GM13976 (cell line): ENCODE measurements around the gene SIAE.

Experiments
- DNase-seq: peaks from one replicate; pipeline ENCODE4 v3.0.0; 2012; ENCODE audit warnings: low spot score
- CTCF ChIP-seq: IDR thresholded peaks from 2 replicates; pipeline ENCODE4 v1.5.1; 2012; ENCODE audit warnings: borderline replicate concordance, mild to moderate bottlenecking; ENCODE audit not compliant: insufficient read depth; ENCODE audit errors: extremely low read depth, missing control alignments, control extremely low read depth
- in situ Hi-C: fragments of 300-500 bp; cut with MboI; formaldehyde crosslinking; loops from one replicate; pipeline ENCODE4 v1.12.0; 2022; ENCODE audit warnings: low sequenced_read_pairs, mixed read lengths, inconsistent platforms; ENCODE audit not compliant: unreplicated experiment

Gene SIAE

GRCh38 chr11:124682443-124682842 is 8.9 kb upstream of the SIAE start:
- in situ Hi-C loops: no loop called here
- no peak for TF ChIP-seq CTCF
- no peak for DNase-seq

GRCh38 chr11:124681421-124681820 is 7.9 kb upstream of the SIAE start:
- TF ChIP-seq CTCF: no peak
- in situ Hi-C loops: no loop called here
- DNase-seq: no peak

- TF ChIP-seq CTCF: no peak
- in situ Hi-C loops: loop anchor here (10.0 kb wide), 1 partner anchor 86 kb away; the partner anchor contains the start of gene ESAM
- no peak for DNase-seq
These were observed 4.9 kb upstream of the SIAE start for GRCh38 chr11:124678416-124678815.

GRCh38 chr11:124676386-124676785 is 2.8 kb upstream of the SIAE start:
- TF ChIP-seq CTCF: no peak
- in situ Hi-C loops: loop anchor here (10.0 kb wide), 1 partner anchor 88 kb away; the partner anchor contains the start of gene ESAM
- no peak for DNase-seq

- no peak for DNase-seq
- in situ Hi-C loops: loop anchor here (10.0 kb wide), 1 partner anchor 90 kb away; the partner anchor contains the start of gene ESAM
These were observed 1.0 kb upstream of the SIAE start for GRCh38 chr11:124674571-124674970.

GRCh38 chr11:124674168-124674517 is 604 bp upstream of the SIAE start:
- in situ Hi-C loops: loop anchor here (10.0 kb wide), 1 partner anchor 91 kb away; the partner anchor contains the start of gene ESAM
- no peak for TF ChIP-seq CTCF
- no peak for DNase-seq

More at GRCh38 chr11:124674571-124674970, 1.0 kb upstream of the SIAE start:
- no peak for TF ChIP-seq CTCF

- no peak for DNase-seq
- in situ Hi-C loops: loop anchor here (10.0 kb wide), 1 partner anchor 92 kb away; the partner anchor contains the start of gene ESAM
- TF ChIP-seq CTCF: no peak
These were observed 863 bp downstream of the SIAE start for GRCh38 chr11:124672536-124673215.
